ENCODE results near the gene LSM4.

The LSM4 gene

DNA sequence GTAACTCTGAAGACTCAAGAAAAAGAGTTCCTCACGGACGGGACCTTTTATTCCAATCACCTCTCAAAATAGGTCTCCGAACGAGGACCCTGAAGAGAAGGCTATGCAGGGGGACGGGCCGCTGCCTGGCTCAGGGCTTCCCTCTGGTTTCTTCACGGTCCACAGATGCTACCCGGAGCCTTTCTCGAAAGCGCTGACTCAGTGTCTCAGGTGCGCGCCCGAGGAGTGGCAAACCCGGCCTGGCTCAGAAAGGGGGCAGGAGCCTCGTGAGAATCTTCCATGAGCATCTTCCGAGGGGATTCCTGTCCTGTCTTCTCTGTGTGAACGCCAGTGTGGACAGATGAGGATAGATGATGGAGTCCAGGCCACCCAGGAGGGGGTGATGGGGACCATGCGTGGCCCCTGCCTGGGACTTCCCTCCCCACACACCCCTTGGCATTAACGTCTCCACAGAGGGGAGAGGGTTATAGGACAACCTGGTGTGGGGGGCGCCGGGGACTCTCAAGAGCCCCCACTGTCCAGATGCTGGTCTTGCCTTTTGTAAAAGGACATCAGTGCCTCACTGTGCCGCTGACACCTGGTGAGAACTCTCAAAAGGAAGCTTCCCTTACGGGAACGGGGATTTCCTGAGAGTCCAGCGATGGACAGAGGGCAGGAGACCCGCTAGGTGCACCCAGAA, 16.5 kb downstream of the LSM4 start:
- no peak for TF ChIP-seq FOXM1 (IDR thresholded peaks at IDR 0.05; ENCODE audit: borderline replicate concordance, low read depth)
- no peak for TF ChIP-seq EGR1 (IDR thresholded peaks at IDR 0.05)
- TF ChIP-seq TEAD4 (IDR thresholded peaks at IDR 0.05) = no peak
- TF ChIP-seq TCF12 (IDR thresholded peaks at IDR 0.05; ENCODE audit: low read depth) = no peak
- TF ChIP-seq, protein P1, sequence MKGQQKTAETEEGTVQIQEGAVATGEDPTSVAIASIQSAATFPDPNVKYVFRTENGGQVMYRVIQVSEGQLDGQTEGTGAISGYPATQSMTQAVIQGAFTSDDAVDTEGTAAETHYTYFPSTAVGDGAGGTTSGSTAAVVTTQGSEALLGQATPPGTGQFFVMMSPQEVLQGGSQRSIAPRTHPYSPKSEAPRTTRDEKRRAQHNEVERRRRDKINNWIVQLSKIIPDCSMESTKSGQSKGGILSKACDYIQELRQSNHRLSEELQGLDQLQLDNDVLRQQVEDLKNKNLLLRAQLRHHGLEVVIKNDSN (IDR thresholded peaks at IDR 0.05) = no peak
- no peak for TF ChIP-seq EP300 (IDR thresholded peaks at IDR 0.05; ENCODE audit: borderline replicate concordance)
- no peak for TF ChIP-seq CREB1 (IDR thresholded peaks at IDR 0.05; ENCODE audit: low read depth)
- no peak for TF ChIP-seq NFIC (IDR thresholded peaks at IDR 0.05)
- TF ChIP-seq, protein P2, sequence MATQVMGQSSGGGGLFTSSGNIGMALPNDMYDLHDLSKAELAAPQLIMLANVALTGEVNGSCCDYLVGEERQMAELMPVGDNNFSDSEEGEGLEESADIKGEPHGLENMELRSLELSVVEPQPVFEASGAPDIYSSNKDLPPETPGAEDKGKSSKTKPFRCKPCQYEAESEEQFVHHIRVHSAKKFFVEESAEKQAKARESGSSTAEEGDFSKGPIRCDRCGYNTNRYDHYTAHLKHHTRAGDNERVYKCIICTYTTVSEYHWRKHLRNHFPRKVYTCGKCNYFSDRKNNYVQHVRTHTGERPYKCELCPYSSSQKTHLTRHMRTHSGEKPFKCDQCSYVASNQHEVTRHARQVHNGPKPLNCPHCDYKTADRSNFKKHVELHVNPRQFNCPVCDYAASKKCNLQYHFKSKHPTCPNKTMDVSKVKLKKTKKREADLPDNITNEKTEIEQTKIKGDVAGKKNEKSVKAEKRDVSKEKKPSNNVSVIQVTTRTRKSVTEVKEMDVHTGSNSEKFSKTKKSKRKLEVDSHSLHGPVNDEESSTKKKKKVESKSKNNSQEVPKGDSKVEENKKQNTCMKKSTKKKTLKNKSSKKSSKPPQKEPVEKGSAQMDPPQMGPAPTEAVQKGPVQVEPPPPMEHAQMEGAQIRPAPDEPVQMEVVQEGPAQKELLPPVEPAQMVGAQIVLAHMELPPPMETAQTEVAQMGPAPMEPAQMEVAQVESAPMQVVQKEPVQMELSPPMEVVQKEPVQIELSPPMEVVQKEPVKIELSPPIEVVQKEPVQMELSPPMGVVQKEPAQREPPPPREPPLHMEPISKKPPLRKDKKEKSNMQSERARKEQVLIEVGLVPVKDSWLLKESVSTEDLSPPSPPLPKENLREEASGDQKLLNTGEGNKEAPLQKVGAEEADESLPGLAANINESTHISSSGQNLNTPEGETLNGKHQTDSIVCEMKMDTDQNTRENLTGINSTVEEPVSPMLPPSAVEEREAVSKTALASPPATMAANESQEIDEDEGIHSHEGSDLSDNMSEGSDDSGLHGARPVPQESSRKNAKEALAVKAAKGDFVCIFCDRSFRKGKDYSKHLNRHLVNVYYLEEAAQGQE (IDR thresholded peaks at IDR 0.05; ENCODE audit: low read depth) = no peak
- TF ChIP-seq, protein P3, sequence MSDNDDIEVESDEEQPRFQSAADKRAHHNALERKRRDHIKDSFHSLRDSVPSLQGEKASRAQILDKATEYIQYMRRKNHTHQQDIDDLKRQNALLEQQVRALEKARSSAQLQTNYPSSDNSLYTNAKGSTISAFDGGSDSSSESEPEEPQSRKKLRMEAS (IDR thresholded peaks at IDR 0.05) = no peak
- no peak for TF ChIP-seq TAF1 (IDR thresholded peaks at IDR 0.05; ENCODE audit: low read depth)
- TF ChIP-seq RAD21 (IDR thresholded peaks at IDR 0.05; ENCODE audit: low read depth) = no peak
- TF ChIP-seq ZBTB7A (IDR thresholded peaks at IDR 0.05; ENCODE audit: low read depth) = no peak
- TF ChIP-seq YY1 (IDR thresholded peaks at IDR 0.05; ENCODE audit: low read depth) = no peak
- no peak for TF ChIP-seq CEBPB (IDR thresholded peaks at IDR 0.05)

DNA sequence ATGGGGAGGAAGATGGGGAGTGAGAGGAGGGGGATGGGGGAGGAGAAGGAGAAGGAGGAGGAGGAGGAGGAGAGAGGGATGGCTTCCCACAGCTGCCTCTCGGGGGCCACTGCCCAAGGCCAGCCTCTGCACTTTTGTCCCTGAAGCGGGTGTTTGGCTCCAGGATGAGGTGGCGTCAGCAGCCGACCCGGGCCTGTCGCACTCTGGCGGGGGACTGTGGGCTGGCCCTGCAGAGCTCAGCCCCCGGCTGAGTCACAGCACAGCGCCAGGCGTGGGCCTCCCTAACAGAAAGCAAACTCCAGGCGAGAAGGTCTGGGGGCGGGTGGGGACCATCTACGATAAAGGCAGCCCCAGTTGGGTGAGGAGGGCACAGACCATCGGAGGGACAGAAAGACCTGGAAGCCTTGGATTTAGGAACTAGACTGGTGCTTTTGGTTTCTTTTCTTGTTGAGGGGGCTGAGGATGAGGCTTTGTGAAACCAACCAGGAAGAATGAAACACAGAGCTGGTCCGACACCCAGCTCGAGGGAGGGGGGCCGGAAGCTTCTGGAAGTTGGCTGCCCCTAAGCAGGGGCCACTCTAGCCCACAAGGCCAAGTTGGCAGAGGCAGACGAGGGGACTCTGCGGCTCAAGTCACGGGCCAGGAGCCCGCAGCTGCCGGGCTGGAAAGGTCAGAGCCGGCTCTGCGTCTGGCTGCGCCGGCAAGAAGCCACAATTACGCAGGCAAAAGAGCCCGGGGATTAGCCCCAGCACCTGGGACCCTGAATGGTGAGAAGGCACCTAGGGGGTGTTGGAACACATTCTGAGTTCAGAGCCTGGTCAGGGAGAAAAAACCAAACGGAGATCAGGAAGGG, 18.2 kb downstream of the LSM4 start:
- TF ChIP-seq CEBPB (IDR thresholded peaks at IDR 0.05) (no peak), TAF1 (IDR thresholded peaks at IDR 0.05; ENCODE audit: low read depth) (no peak), TEAD4 (IDR thresholded peaks at IDR 0.05) (no peak), YY1 (IDR thresholded peaks at IDR 0.05; ENCODE audit: low read depth) (no peak), TCF12 (IDR thresholded peaks at IDR 0.05; ENCODE audit: low read depth) (no peak), NFIC (IDR thresholded peaks at IDR 0.05) (no peak), FOXM1 (IDR thresholded peaks at IDR 0.05; ENCODE audit: borderline replicate concordance, low read depth) (no peak), ZBTB7A (IDR thresholded peaks at IDR 0.05; ENCODE audit: low read depth) (no peak), EGR1 (IDR thresholded peaks at IDR 0.05) (no peak), CREB1 (IDR thresholded peaks at IDR 0.05; ENCODE audit: low read depth) (no peak)
- TF ChIP-seq, protein P3 (IDR thresholded peaks at IDR 0.05) = no peak

DNA sequence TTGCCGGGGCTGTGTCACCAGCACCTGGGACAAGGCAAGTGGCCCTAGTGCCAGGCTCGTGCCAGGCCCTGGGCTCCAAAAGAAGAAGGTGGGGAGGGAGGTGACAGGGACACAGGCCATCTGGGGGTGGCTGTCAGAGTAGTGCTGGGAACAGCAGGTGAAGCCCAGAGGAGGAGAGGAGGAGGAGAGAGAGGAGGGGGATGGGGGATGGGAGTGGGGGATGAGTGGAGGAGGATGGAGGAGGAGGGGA, 18.7 kb downstream of the LSM4 start:
- TF ChIP-seq RAD21 (IDR thresholded peaks at IDR 0.05; ENCODE audit: low read depth) = no peak
- TF ChIP-seq FOXM1 (IDR thresholded peaks at IDR 0.05; ENCODE audit: borderline replicate concordance, low read depth) = no peak
- no peak for TF ChIP-seq YY1 (IDR thresholded peaks at IDR 0.05; ENCODE audit: low read depth)
- no peak for TF ChIP-seq EP300 (IDR thresholded peaks at IDR 0.05; ENCODE audit: borderline replicate concordance)
- TF ChIP-seq, protein P3 (IDR thresholded peaks at IDR 0.05) = no peak
- no peak for TF ChIP-seq NFIC (IDR thresholded peaks at IDR 0.05)
- TF ChIP-seq EGR1 (IDR thresholded peaks at IDR 0.05) = no peak
- TF ChIP-seq TEAD4 (IDR thresholded peaks at IDR 0.05) = no peak
- TF ChIP-seq TAF1 (IDR thresholded peaks at IDR 0.05; ENCODE audit: low read depth) = no peak
- TF ChIP-seq ZBTB7A (IDR thresholded peaks at IDR 0.05; ENCODE audit: low read depth) = no peak
- TF ChIP-seq, protein P1 (IDR thresholded peaks at IDR 0.05) = no peak
- TF ChIP-seq, protein P2 (IDR thresholded peaks at IDR 0.05; ENCODE audit: low read depth) = no peak
- no peak for TF ChIP-seq CEBPB (IDR thresholded peaks at IDR 0.05)
- no peak for TF ChIP-seq CREB1 (IDR thresholded peaks at IDR 0.05; ENCODE audit: low read depth)
- no peak for TF ChIP-seq TCF12 (IDR thresholded peaks at IDR 0.05; ENCODE audit: low read depth)

DNA sequence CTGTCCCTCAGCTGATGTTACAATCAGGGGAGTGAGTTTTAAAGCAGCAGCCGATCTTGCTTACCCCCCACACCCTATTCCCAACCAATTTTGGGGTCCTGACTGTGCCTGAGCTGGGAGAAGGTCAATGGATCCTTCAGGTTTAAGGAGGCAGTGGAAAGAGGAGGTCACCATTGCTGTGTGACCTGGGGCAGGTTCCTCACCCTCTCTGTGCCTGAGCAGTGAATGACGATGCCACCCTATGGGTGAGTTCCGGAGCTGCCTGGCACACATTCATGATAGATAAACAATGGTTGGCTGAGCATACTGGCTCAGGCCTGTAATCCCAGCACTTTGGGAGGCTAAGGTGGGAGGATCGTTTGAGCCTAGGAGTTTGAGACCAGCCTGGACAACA, 21.2 kb downstream of the LSM4 start:
- TF ChIP-seq EGR1 (IDR thresholded peaks at IDR 0.05) (no peak), FOXM1 (IDR thresholded peaks at IDR 0.05; ENCODE audit: borderline replicate concordance, low read depth) (no peak), NFIC (IDR thresholded peaks at IDR 0.05) (no peak), EP300 (IDR thresholded peaks at IDR 0.05; ENCODE audit: borderline replicate concordance) (no peak), TAF1 (IDR thresholded peaks at IDR 0.05; ENCODE audit: low read depth) (no peak), YY1 (IDR thresholded peaks at IDR 0.05; ENCODE audit: low read depth) (no peak), CEBPB (IDR thresholded peaks at IDR 0.05) (no peak), ZBTB7A (IDR thresholded peaks at IDR 0.05; ENCODE audit: low read depth) (no peak), TCF12 (IDR thresholded peaks at IDR 0.05; ENCODE audit: low read depth) (no peak), RAD21 (IDR thresholded peaks at IDR 0.05; ENCODE audit: low read depth) (no peak), CREB1 (IDR thresholded peaks at IDR 0.05; ENCODE audit: low read depth) (no peak), TEAD4 (IDR thresholded peaks at IDR 0.05) (no peak)
- TF ChIP-seq, protein P2 (IDR thresholded peaks at IDR 0.05; ENCODE audit: low read depth) = no peak
- TF ChIP-seq, protein P1 (IDR thresholded peaks at IDR 0.05) = no peak
- TF ChIP-seq, protein P3 (IDR thresholded peaks at IDR 0.05) = no peak
